WTC11 (cell line): ENCODE data around the gene ME2.

Experiments used
- AFF4 ChIP-seq: sonication (generic); formaldehyde crosslinking; IDR thresholded peaks from 2 replicates; pipeline ENCODE4 v1.8.1; 2023; ENCODE audit warnings: mild to moderate bottlenecking, missing genetic modification reagents, borderline replicate concordance
- ATF2 ChIP-seq: sonication (generic); formaldehyde crosslinking; IDR thresholded peaks from 2 replicates; pipeline ENCODE4 v1.8.1; 2022; ENCODE audit warnings: low read depth, missing genetic modification reagents, borderline replicate concordance
- CTCF ChIP-seq: fragments of 200-600 bp; IDR thresholded peaks from 2 replicates; pipeline ENCODE4 v1.8.0; 2022; ENCODE audit warnings: antibody characterized with exemption
- GABPB1 ChIP-seq: sonication (generic); formaldehyde crosslinking; IDR thresholded peaks from 2 replicates; pipeline ENCODE4 v1.8.1; 2023; ENCODE audit warnings: mild to moderate bottlenecking, missing genetic modification reagents
- MAX ChIP-seq: sonication (generic); formaldehyde crosslinking; IDR thresholded peaks from 2 replicates; pipeline ENCODE4 v1.8.0; 2022; ENCODE audit warnings: mild to moderate bottlenecking, missing genetic modification reagents
- SMAD3 ChIP-seq: sonication (generic); formaldehyde crosslinking; IDR thresholded peaks from 2 replicates; pipeline ENCODE4 v1.8.0; 2022; ENCODE audit warnings: missing genetic modification reagents, mild to moderate bottlenecking, borderline replicate concordance

- TF ChIP-seq ATF2 (CRISPR knock-in tag), result no peak
- no peak for TF ChIP-seq CTCF
- no peak for TF ChIP-seq AFF4 (CRISPR knock-in tag)
- no peak for TF ChIP-seq GABPB1 (CRISPR knock-in tag)
- TF ChIP-seq MAX (CRISPR knock-in tag), result no peak
- no peak for TF ChIP-seq SMAD3 (CRISPR knock-in tag)
Measured at GRCh38 chr18:50982802-50983179, 103.9 kb downstream of the ME2 start.
